ENCODE data around the gene ARL8B.

ARL8B gene

DNA sequence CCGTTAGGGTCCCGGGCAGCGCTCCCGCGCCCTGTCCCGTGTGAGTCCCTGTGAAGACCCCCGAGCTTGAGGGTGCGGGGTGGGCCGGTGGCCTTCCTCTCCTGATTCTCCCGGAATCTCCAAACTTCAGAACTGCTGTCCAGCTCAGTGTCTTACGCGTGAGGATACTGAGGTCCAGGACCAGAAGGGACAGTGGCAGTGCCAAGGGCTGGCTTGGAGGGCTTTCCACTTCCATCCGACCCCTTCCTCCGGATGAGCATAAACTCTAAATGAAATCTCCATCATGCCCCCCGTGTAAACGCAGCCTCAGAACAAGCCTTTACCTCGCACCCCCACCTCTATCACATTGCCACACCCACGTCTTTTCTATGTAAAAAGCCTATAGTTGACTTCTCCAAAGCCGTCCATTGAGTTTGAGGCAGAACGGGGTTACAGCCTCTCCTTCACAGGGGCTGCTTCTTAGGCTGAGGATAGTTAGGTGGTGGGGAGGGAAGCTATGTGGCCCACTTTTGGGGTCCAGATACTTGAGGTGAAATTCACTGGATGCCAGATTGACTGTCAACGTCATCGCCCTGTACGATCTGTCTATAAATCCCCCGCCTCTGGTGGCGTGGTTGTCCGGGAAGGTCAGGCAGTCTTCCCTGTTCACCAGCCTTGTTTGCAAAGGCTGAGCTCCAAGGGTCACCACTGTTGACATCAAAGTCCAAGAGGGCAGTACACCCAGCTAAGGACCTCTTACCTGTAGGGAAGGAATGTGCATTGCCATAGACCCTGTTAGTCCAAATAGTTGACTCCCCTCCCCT is 66.5 kb downstream of the ARL8B start:
- DNase-seq = no peak

DNA sequence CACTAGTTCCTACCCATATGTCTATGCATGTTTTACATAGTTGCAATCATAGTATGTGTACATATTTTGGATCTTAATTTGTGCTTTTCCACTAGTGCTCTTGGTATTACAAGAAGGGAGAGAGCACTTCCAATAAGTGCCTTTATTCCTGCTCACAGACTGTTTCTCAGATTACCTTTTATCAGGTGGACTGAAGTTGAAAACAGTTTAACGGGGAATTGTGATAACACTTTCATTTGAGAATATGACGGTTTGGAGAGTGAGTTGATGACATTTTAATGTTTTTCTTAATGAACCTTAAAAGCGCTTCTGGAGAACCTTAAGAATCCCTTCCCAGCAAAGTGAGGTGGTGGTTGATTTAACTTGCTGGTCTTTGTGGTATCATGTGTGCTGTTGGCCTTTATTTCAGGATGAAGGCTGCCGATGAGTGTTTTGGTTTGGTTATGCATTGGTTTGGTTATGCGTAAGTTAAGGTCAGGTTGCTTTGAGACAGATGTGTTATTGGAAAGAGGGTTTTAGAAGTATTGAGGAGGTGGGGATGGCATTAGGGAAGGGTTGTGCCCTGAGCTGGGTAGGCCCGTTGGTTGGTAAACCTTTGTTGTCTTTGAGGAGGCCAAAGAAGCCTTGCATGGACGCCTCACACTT is 68.2 kb downstream of the ARL8B start:
- no peak for DNase-seq

DNA sequence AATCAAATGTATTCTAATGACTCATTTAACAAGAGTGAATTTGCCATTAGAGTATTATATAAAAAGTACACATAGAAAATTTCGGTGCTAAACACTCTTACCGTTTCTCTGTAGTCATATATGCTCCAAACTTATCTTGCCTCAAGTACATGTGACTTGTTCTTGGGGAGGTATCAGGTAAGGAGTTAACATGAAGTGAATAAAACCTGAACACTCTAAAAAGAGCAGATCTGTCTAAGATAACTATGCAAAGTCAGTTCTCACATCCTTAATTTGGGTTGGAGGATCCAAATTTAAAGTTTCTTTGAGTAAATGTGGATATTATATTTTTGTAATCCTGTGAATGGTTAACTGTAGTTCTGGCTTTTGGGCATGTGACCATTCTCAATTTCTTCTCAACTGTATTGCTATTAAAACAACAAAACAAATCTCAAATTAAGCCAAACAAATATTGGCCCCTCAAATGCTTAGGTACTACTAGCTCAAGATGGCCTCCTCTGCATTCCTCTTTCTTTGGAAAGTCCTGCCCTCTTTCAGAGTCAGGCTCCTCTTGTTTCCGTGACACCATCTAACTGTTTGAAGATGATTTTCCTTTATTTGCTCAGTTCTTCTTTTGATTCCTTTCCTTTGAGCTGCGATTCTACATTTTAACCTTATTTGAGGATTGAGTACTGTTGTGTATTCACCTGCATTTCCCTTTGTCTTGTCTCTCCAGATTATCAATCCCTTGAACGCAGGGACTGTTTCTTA is 69.6 kb downstream of the ARL8B start:
- no peak for DNase-seq

DNA sequence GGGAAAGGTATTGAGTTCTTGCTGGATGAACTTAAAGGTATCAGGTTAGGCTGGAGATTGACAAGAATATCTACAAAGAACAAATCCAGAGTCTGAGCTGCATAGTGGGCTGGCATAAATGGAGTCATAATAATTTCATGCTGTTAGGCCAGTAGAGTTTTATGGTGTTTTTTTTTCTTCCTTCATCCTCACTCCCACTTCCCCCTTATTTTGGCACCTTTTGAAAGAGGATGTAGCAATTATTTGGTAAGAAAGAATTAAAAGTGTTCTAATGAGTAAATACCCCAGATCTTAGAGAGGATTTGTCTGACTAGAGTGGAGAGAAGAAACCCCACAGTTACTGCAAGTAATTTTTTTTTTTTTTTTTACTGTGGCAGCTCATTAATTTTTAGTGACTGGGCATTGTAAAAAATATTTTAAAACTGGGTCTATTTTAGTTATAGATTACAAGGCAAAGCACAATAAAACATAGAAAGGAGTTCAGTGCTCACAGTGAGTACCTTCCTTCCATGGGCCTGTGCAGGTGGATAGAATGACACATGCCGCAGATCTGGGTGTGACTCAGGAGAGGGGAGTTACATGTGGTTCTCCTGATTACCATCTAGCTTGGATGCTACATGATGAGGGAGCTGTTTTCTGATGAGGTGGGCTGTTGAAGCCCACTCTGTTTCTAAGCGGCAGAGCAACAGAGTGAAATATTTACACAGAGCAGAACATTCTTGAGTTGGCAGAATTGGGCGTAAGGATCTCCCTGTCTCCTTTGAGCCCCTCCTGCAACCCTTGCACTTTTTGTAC is 70.7 kb downstream of the ARL8B start:
- DNase-seq = no peak

DNA sequence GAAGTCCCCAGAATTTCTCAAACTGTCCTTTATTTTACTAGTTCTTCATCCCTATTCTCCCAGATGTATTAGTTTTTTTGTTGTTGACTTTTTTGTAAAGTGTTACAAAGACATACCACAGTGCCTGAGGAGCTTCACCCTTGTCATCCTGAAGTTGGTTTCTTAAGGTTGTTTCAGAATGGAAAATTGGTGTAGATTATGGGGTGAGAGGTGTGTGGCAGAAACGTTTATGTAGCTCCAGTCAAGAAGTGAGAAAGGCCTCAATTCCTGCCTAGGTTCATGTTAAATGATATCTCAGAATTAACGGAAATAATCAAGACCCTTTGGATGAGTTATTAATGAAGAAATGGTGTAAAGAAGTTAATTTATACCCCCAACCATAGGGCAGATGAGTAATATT is 72.2 kb downstream of the ARL8B start:
- DNase-seq = no peak

DNA sequence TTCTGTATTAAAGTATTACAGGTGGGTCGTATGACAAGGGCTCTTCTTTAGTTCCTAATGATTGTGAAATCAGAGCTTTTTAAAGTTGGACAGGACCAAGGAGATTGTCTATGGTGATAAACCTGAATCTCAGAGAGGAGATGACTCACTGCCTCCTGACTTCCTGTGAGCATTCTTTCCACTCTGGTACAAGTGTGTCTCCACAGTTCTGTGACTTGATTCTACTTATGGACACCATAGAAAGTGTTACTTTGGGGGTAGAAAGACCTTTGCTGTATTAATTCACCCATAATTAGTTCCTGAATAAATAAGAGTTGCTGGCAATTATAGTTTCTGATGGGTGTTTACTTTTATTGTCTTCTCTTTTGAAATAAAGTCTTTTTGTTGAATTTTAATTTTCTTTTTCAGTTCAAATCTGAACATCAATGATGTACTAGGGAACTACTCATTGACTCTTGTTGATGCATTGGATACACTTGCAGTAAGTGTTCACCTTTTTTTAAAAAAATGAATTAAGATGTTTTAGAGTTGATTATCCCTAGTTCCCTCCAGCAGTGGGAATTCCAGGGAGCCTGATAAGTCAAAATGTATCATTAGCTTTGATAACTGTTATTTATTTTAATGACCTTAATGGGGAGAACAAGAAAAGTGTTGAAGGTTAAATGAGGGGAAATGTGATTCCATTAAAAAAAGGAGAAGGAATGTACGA is 72.9 kb downstream of the ARL8B start:
- no peak for DNase-seq

DNA sequence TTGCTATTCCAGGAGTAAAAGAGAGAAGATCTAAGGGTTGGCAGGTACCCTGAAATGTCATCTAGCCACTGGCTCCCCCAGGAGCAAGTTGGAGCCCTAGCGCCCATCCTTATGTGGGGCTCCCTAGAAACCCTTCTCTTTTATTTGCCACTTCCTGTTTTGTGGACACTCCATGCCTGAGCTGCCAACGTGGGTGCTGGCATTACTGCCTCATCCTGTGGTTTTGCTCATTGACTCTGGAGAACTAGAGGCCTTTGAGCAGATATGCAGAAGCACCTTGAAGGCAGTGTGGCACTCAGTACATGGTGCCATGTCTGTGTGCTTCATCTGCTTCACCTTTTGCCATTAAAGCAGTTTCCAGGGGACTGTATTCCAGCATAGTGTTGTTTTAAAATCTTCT is 73.5 kb downstream of the ARL8B start:
- no peak for DNase-seq

DNA sequence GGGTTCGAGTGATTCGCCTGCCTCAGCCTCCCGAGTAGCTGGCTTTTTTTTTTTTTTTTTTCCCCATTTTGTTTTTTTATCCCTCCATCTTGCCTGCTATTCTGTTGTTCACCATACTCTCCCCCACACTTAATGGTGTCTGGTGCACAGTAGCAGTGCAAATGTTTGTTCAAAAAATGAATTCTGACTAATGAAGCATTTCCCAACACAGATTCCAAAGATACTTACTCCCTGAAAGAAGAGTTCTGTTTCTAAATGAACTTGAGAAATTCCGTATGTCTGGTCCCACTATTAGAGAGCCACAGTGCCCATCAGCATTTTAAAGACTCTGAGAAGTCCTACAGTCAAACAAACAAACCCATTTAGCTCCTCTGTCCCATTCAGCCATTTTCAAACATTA is 74.9 kb downstream of the ARL8B start:
- no peak for DNase-seq

DNA sequence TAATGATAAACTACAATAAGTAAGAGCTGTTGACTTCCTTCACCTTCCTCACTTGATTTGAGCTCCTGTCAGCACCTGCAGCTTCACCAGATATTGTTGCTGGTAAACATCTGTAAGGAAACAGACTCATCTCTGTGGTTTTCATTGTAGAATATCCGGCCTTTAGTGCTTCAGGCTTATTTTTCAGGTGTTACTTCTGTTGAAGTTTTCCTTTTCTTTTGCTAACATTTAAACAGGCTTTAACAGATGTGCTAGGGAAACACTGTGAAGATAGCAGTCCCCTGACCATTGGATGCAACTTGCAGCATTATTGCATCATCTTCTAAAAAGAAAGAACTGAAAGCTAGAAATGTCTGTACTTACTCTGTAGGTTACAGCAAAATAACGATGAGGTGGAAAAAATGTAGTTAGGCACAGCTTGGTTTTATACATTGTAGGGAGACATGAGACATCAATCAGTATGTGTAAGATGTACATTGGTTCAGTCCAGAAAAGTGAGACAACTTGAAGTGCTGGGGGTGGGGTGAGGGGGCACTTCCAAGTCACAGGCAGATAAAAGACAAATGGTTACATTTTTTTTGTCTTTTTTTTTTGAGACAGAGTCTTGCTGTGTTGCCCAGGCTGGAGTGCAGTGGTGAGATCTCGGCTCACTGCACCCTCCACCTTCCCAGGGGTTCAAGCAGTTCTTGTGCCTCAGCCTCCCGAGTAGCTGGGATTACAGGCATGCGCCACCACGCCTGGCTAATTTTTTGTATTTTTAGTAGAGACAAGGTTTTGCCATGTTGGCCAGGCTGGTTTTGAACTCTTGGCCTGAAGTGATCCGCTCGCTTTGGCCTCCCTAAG is 75.6 kb downstream of the ARL8B start:
- no peak for DNase-seq

DNA sequence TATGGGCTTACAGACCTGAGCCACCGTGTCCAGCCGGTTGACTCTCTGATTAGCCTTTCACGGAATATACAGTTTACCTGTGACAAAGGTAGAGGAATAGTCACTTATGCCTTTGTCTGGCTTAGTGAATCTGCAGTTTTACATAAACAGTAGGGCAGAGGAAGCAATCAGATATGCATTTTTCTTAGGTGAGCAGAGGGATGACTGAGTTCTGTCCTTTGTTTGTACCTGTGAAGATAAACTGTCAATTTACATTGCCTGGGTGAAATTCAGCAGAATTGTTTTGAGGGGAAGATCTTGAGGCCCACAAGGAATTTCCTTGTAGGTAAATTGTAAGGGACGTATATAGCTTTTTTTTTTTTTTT is 76.2 kb downstream of the ARL8B start:
- no peak for DNase-seq

DNA sequence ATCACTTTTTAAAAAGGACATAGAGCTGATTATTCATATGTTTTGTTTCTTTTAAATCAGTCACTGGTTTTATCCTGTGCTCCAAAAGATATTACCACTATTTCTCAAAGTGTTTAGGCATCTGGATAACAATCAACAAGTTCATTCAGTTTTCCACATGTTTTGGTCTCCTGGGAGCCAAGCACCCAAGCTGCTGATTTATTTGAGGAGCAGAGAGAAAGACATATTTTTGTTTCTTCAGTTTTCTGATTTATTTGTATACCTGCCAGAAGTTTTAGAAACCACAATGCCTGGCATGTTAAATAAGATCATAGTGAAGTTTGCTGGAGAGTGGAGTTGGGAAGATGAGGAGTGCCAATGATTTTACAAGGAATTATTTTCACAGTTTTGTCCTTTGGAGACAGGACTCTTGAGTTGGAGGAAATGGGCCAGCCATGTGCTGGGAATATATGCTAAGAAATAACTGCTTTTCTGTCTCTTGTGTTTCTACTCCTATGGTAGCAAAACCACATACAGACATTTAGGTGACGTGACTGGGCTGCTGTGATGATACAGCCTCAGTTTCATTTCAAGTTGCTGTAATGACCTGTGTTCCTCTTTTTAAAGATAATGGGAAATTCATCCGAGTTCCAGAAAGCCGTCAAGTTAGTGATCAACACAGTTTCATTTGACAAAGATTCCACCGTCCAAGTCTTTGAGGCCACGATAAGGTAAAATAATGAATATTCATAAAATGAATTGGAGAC is 77.1 kb downstream of the ARL8B start:
- DNase-seq = no peak

DNA sequence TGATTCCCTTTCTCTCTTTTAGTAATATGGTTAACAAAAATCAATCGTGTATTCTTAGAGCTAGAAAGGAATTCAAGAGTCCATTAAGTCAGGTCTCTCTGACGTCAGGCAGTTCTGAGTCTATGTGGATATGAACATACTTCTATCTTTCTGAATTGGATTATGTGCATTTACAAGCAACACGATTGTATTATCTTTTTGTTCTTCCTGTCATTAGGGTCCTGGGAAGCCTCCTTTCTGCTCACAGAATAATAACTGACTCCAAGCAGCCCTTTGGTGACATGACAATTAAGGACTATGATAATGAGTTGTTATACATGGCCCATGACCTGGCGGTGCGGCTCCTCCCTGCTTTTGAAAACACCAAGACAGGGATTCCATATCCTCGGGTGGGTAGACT is 79.4 kb downstream of the ARL8B start:
- no peak for DNase-seq

DNA sequence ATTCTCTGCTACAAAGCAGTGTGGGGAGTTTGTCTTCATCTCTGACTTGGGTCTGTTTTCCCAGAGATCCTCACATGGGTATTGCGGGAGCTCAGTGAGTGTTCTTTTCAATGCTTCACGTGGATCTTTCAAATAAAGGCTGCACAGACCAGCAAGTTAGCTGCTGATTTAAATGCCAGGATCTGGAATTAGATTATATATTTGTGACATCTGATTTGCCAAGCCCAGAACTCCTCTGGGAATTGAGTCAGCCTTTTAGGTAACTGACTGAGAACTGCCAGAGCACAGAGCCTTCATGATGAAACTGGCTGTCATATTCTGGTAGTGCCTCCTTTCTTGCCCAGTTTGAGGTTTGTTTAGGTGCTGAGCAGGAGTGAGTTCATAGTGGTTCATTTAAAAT is 80.1 kb downstream of the ARL8B start:
- DNase-seq = no peak

DNA sequence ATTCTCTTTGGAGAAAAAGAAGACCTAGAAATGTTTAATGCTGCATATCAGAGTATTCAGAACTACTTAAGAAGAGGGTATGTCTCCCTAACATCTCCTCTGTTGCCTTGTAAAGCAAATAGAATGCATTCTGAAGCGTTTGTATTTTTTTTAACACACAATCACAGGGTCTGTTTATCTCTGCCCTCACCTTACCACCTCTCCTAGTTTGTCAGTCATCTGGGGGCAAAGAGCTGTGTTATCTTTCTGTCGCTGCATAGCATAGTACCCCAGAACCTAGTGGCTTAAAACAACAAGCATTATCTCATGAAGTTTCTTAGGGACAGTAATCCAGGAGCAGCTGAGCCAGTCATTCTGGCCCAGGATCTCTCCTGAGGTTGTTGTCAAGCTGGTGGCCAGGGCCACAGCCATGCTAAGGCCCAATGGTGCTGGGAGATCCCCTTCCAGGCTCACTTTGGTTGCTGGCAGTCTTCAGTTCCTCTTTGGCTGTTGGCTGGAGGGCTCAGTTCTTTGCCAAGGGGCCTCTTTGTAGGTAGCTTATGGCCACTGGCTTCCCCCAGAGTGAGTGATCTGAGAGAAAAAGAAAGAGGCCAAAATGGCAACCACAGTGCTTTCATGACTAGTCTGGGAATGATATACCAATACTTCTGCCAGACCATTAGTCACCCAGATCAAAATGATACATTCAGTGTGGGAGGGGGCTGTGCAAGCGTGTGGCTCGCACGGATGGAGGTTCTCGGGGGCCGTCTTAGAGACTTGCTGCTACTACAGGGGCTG is 83.3 kb downstream of the ARL8B start:
- no peak for DNase-seq

DNA sequence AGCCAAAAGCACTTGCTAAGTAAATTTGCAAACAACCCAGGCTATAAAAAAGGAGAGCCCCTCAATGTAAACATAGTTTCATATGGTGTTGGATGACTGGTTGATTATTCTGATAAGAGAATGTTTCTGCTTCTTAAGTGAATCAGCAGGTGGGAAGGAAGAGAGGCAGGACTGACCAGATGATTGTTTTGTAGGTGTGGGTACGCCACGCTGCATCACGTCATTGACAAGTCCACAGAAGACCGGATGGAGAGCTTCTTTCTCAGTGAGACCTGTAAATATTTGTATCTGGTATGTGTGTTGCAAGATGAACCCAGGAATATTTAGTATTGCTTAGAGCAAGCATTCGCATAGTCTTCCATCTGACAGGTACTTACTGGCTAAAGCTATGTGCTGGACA is 88.8 kb downstream of the ARL8B start:
- no peak for DNase-seq

DNA sequence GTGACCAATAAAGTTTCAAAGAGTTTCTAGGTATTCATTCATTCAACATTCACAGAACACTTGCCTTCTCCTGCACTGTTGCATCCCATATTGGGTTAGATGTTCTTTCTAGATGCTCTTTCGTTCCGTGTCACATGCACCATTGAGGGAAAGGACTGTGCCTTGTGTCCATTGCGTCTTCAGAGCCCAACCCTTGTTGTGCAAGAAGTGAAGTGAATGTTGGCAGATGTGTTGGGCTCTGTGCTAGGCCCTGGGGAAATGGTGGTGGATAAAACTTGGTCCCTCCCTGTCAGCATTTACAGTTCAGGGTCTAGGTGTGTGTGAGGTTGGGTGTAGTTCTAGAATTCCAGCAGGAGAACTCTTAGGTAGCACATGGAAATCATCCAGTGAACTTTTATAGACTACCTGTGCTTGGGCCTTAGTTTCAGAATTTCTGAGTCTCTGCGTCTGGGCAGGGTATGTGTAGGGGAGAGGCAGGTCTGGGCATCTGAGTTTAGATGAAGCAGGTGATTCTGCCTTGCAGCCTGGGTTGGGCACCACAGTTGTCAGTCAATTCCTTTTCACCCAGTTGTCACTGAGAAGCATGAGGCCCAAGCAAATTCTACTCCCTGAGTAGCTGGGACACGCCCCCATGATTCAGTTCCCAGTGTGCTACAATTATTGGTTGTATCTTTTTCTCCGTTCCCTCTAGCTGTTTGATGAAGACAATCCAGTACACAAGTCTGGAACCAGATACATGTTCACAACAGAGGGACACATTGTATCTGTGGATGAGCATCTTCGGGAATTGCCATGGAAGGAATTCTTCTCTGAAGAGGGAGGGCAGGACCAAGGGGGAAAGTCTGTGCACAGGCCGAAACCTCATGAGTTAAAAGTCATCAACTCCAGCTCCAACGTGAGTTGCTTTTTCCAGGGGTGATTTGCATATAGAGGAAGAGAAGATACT is 90.8 kb downstream of the ARL8B start:
- no peak for DNase-seq

DNA sequence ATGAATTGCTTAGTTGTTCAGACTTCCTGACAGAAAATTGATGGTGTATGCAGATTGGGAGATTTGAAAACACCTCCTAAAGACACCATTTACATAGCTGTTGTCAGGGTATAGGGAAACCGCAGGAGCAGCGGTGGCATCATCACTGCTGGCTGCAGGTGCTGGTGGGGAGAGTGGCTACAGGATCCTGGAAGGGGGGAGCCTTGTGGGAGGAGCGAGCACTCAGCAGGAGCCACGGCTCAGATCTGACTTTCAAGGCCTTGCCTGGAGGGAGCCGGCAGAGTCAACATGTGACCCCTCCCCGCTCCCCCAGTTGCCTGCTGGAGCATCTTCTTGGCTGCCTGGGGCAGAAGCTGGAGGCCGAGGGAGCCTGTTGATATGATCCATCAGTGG is 91.5 kb downstream of the ARL8B start:
- DNase-seq = no peak

DNA sequence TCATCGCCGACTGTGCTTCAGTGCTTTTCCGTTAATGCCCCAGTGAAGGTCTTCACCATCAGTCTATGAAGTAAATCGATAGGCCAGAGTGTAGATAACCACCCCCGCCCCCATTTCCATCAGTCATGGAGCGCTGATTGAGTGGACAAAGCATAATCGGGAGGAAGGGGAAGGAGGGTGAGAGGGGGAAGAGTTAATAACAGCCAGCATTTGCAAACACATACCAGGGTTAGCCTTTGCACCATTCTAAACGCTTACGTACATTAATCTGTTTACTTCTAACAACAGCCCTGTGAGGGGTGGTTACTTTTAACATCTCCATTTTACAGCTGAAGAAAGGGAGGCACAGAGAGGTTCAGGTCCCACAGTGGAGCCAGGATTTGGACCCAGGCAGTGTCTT is 92.3 kb downstream of the ARL8B start:
- DNase-seq = no peak

All from NCI-H2107 (cell line).